Central memory CD4-positive, alpha-beta T cell (primary cell): ENCODE measurements around the gene PTPRD.
"Not testable (repeated sequence)": the region's sequence is repeated elsewhere in the genome, so short reads cannot be mapped to it uniquely, and the experiment has no call there.

Experiments
- DNase-seq: peaks from one replicate; pipeline ENCODE4 v3.0.0; 2022

The PTPRD gene

DNA sequence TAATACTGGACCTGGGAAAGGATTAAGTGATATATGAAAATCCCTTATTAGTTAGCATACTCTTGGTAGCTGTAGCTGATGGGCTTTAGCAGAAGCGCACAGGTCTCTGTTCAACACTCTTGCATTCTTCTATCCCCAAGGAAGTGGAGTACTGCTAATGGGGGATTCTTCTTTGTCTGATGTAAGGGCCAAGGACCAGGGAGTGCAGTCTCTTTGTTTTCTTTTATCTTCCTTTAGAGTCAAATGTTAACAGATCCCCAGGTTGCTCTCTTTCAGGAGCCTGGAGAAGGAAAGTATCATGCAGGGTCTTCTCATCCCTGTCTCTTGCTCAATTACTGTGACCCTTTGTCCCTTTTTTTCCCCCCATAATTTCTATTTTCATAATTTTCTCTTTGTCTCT, 1666.3 kb downstream of the PTPRD start:
- DNase-seq, result no peak

DNA sequence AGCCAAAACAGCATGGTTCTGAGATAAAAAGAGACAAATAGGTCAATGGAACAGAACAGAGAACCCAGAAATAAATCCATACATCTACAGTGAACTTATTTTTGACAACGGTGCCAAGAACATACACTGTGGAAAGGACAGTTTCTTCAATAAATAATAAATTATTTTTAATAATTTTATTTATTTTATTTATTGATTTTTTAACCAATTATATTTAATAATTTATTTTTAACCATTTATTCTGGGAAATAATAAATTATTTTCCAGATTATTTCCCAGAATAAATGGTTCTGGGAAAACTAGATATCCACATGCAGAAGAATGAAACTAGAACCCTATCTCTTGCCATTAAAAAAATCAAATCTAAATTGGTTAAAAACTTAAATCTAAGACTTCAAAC, 1669.4 kb downstream of the PTPRD start:
- no peak for DNase-seq

DNA sequence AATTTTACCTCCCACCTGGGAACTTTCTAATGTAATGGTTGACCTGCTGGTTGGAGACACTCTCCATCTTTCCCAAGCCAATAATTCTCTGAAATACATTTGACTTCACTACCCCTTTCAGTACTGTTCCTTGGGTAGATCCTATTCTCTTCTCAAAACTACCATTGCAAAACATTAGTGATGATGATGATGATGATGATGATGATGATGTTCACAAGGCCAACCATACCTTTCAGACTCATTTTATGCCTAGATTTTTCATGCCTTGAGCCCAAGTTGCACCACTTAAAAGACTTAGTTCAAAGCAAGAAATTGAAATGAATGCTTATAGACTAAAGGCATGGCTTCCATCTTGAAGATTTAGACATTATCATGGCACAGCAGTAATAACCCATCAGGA, 1672.2 kb downstream of the PTPRD start:
- no peak for DNase-seq

DNA sequence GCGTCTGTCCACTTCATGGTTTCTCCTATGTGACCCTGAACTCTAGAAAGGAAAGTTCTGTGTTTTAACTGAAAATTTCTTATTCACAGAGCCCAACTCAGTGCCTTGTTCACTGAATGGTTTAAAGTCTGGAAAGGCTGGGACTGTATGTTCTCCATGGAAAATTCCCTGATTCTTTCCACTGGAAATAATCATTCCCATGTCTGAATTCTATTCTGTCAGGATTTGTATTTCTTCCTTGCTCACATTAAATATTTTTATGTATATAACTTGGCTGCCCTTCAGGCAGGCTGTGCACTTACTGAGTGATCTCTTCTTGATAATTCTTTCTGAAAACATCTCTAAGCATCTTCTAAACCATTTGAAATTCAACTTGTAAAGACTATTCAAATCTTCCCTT, 1686.3 kb downstream of the PTPRD start:
- no peak for DNase-seq

DNA sequence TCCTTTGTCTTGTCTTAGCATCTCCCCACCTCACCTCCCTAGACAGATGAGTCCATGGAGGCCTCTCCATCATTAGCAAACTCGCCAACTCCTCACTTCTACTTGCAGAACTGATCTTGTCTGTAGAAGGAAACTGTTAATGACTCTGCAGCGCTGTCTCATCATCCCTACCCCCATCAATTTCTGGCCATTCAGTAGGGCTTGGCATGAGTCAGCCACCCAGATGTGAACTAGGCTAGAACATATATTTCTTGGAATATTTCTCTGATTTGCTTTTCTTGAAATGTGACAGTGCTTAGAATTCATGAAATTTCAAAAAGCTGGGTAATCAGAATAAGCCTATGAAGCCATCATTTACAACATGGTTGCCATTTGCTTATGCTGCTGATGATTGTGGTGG, 1688.2 kb downstream of the PTPRD start:
- no peak for DNase-seq

DNA sequence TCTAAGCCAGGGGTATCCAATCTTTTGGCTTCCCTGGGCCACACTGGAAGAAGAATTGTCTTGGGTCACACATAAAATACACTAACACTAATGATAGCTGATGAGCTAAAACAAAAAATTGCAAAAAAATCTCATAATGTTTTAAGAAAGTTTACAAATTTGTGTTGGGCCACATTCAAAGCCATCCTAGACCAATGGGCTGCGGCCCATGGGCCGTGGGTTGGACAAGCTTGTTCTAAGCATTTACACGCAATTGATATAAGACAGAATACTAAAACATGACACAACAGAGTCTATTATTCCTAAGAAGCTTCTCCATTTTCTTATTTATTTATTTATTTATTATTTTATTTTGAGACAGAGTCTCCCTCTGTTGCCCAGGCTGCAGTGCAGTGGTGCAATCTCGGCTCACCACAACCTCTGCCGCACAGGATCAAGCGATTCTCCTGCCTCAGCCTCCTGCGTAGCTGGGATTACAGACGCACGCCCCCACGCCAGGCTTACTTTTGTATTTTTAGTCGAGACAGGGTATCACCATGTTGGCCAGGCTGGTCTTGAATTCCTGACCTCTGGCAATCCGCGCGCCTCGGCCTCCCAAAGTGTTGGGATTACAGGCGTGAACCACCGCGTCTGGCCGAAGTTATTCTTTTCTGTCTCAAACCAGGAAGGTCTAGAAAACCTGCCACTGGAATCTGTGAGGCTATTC, 1692.2 kb downstream of the PTPRD start:
- DNase-seq, result not testable (repeated sequence)

DNA sequence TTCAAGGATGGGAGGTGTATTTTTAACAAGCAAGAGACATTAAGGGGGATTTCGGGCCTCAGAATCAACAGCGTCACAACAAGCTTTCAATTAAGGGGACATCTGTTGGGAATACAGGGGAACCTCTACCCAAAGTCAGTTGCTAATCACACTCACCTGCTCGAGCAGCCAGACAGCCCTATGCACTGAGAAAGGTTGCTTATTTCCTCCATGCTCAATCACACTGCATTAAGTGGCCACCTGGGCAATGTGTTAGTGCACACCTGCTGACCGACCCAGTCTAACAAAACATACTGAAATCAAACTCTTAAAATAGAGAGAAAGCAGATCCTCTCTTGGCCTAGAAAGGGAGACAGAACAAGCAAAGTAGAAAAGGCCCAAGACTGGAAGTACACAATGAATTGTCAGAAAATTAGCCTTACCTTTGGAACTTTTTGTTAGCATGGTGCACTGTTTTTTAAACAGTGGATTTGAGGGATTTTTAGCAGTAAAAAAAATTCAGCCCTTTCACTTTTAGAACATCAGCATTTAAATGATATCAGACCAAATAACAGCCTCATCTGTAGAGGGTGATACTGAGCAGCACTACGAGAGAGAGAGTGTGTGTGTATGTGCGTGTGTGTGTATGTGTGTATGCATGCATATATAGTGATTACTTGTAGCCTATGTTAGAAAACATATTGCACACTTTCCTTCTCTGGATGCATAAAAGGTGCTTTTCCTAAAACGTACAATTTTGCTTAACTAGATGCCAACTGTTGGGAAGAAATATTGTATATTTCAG, 1694.7 kb downstream of the PTPRD start:
- DNase-seq, result no peak

DNA sequence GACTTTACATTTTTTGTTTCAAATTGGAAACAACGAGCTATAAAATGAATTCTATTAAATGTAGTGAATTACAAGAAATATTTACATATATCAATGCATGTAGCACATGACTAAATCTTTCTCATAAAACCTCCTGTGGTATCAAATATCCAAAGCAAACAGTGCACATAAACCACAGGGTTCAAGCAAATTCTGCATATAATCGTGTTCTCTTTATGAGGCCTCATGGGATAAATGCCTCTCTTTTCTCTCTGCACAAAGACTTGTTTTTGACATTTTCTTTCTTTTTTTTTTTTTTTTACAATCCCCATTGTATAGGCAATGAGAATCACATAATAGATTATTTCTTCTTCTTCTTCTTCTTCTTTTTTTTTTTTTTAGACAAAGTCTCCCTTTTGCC, 1696.0 kb downstream of the PTPRD start:
- DNase-seq, result no peak

DNA sequence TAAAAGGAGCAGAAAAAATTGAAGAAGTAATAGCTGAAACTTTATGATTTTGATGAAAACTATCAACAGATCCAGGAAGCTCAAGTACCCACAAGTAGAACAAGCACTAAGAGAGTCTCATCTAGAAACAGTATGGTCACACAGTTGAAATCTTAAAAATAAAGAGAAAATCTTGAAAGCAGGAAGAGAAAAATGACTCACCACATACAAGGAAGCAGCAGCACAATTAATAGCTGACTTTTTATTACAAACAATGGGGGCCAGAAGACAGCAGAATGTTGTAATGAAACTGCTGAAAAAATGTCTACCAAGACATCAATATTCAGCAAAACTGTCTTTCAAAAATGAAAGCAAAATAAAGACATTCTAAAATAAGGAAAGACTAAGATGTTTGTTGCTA, 1704.9 kb downstream of the PTPRD start:
- no peak for DNase-seq

DNA sequence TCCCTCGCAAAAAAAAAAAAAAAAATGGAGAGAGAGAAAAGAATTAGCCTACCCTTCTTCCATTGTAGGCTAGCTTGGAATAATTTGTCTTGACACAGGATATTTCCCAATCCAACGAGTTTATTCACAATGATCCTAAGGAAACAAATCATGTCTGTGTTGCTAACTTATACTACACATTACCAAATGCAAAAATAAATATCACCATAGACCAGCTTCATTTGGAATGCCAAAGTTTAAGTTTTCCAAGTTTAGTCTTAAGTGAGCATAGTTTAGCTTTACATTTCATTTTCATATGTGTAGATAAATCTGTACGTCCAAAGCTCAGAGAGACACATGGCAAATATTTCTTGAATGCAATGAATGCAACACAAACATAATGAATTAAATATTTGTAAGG, 1707.1 kb downstream of the PTPRD start:
- DNase-seq, result no peak

DNA sequence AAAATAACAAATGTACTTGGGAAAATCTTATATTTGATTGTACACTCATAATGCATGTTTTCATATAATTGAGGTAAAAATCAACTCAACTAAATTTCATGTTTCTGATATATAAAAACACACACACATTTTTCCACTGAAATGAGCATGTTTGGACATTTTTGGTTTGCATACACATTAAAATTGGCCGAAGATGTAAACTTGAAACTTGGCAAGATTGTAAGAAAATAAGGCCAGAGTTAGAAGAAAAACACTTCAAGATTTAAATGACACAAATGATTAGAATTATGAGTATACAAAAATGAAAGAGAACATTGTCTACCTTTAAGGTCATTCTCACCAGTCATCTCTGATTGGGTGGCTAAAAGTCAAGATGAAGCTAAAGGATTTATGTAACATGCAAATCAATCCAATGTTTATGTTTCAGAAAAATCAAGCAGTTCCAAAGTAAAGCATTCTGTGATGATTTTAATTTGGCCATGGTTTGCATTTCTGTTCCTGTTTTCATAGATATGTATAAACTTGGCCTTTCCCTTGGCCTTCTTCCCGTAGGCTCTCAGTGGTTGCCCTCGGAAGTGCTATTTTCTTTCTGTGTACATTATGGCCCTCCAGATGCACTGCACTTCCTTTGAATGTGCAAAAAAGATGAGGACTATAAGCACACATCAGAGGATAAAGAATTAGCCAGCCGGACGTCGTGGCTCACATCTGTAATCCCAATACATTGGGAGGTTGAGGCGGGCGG, 1707.9 kb downstream of the PTPRD start:
- DNase-seq, result no peak

DNA sequence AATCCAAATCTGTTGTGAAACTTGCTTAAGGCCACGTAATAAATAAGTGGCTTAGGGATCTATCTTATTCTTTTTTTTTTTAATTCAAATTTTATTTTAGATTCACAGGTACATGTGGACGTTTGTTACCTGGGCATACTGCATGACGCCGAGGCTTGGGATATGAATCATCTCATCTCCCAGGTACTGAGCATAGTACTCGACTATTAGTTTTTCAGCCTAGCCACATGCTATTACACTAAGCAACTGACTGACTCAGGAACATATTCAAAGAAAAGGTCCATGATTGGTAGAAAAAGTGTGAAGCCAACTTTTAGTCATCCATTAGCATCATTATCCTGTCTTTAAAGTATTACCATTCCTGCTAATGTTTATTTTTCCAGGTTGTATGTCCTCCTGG, 1709.7 kb downstream of the PTPRD start:
- DNase-seq, result no peak

DNA sequence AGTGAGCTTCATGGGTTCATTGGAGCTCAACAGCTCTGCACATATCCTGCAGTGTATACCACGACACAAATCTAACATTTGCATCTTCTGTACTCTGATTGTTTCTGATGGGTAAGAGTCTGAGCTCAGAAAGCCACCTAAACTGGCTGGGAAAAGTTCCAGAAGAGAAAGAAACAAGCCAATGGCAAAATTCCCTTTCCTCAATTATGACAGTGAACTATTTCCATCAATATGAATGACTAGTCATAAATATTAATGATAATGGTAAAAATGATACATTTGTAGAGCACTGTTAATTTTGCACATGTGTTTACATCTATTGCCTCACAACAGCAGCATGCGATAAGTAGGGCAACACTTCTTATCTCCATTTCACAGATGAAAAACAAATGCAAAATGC, 1711.7 kb downstream of the PTPRD start:
- no peak for DNase-seq

DNA sequence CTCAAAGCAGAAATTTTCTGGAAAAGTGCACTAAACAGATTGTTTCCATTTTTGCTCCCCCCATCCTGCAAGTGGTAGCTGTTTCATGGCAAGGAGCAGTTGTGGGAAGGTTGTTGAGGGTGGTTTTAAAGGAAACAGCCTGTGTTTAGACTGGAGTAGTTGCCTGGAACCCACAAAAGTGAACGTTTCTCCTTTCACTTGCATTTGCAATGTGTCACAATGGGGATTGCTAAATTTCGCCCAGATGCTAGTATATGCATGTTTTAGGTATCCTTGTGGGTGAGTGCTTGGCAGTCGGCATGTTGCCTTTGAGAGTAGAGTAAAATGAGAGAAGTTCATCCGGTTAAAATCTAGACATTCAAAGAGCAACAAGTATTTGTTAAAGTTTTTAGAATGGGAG, 1713.3 kb downstream of the PTPRD start:
- DNase-seq, result no peak

DNA sequence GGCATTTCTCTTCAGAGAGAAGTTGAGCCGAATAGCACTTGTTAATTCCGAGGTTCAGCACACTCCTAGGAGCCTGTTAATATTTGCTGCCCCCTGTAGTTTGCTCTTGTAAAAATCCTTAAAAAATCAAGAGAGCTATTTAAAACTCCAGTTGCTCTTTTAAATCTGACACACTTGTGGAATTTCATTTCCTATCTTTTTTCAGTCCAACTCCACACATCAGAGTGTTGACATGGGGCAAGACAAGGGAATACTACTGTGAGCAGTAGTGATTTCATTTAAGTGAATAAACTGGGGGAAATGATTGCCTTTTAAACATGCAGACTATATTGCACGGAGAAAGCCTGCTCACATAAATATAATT, 1717.0 kb downstream of the PTPRD start:
- no peak for DNase-seq

DNA sequence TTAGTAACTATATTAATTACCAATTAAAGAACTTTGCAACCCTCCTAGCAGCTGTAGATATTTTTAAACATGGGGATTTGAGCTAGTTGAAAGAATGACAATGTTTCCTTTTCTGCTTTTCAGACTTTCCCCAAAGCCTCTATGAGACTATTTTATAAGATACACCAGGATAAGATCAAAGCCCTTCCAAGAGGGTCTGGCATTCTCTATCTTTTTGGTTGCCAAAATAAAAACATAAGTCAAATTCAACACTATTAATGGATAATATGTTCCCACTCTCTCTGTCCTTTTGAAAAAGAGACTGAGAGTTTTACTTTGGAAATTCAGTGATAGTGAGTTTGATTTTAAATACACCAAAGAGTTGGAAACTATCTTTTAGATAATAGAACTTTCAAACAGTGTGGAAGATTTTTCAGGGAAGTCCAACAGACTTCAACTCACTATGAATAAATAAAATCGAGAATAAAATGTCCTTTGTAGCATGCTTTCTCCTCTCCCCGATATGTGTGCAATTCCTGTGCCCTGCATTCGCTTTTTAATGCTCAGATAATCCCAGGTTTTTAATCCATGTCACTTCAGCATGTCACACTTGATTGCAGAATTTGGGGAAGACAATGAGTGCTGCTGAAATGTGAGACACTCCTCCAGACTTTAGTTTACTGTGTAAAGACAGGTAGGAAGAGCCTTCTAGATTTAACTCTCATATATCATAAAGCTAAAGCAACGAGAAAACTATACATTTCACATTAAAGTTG, 1717.5 kb downstream of the PTPRD start:
- DNase-seq, result no peak

DNA sequence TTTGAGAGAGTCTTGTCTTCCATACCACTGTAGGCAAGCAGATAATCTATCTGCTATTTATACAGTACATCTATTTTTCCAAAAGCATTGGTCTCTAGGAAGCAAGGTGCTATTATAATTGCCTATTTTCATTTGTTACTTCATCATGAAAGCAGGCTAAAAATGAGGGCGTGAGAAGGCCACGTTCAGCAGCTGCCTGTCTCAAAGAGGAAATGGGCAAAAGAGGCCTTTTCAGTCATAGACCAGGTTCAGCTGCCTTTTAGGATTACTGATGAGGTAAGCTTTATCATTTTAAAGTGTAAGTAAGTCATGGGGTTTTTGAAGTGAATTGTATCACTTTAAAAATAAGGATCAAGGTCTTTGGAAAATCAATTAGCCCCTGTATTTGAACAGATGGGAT, 1722.1 kb downstream of the PTPRD start:
- DNase-seq, result no peak

DNA sequence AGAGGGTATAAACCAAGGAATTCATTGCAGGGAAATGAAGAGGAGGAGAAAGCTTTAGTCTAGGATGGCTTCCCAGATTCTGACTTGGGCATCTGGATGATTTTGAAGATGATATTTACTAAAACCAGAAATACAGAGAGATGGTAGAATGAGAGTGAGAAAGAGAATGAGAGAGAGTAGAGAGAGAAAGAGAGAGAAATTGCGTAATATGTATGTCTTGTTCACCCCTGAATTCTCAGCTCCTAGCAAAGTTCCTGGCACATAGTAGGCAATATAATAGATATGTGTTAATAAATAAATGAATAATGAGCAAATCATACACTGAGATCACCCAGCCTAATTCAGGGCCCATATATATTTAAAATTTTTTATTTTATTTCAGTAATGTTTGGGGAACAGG, 1723.7 kb downstream of the PTPRD start:
- DNase-seq, result no peak

DNA sequence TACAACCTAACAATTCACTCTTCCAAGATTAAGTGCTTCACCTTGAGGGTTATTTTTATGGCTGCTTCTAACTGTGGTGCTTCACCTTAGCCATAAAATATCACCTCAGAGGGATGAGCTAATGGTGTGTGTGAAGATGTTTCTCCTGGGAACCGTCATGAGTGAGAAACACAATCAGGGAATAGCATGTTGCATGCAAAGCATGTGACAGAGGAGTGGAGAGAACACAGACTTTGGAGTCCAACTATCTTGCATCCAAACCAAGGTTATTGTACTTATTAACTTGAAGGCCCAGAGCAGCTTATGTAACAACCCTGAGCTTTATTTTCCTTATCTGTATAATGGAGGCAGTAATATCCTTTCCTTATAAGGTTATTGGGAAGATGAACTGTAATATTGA, 1724.2 kb downstream of the PTPRD start:
- no peak for DNase-seq

DNA sequence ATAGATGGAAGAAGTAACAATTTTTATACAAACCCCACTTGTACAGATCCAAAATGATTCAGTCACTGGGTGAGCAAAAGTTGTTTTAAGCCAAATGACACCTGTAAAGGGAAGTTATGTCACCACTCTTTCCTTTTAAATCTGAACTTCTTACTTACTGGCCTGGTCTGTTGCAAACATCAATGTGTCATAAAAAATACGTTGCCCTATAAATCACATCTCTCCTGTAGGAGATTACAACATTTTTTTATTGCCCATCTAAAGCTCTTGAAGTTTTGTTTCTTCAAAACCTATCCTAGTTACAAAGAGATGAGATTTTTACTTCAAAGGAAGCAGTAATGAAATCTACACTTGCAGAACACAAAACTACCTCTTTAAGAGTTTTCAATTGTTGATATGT, 1725.4 kb downstream of the PTPRD start:
- DNase-seq, result no peak

DNA sequence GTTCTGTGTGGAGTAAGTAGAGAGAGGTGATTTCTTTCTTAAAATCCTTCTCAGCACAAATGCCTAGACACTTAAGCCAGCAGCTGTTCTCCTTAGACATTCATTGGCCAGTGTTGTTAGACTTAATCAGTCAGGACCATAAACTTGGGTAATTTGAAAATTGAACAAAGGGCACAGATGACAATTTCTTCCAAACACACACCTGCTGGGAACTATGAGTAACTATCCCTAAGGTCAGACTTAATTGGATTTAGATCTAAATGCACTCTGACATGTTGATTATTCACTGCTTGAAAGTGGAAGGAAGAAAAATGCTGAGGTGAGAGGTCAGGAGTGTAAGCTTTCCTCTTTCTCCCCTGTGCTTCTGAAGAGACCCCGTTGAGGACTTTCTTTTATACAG, 1729.5 kb downstream of the PTPRD start:
- no peak for DNase-seq

DNA sequence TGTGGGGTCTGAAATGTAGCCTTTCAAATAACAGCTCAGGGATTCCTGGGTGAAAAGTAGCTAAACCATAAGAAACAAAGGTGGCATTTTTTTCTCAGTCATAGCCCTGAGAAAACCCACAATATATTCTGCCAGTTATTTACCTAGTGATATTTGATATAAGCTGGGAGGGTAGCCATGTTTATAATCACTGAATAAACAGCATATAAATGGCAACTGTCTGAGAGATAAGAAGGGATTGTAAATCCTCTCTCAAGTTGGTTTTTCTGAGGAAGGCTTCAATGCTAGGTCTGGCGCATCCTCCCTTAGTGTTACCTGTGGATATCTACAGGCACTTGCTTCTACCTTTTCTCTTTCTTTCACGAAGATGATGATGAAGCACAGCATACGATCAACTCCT, 1732.7 kb downstream of the PTPRD start:
- no peak for DNase-seq

DNA sequence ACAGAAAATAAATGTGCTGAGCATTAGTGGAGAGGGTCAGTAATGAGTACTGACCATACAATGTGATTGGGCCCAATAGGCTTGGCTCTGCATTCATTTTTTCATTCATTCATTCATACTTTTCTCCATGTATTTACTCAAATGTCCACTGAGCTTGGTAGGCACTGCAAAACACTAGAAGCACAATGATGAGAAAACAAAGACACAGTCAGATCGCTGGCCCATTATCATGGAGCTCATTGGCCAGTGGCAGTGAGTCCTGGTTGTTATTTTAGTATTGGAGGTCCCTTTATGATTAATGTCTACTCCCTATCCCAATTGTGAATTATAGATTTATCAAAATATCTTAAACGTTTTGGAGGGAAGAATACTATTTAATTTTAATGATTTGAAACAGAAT, 1733.5 kb downstream of the PTPRD start:
- no peak for DNase-seq
